Testis (tissue), 2 donors: ENCODE data around the gene IFNL4.

Experiments
- POLR2A ChIP-seq: fragments of 450-650 bp; IDR thresholded peaks from one replicate; pipeline ENCODE4 v1.6.1; 2017; ENCODE audit warnings: antibody characterized with exemption, mild to moderate bottlenecking, moderate library complexity
- TF ChIP-seq, protein P1 (sequence below), 3 experiments: fragments of 450-650 bp in 2 of 3; fragments of 200-600 bp in 1 of 3; sonication (generic) in 1 of 3; IDR thresholded peaks; one replicate each; pipeline ENCODE4 v1.5.1; 2016 to 2019; ENCODE audit warnings: antibody characterized with exemption in 3 of 3, mild to moderate bottlenecking in 2 of 3, moderate library complexity in 1 of 3

DNA sequence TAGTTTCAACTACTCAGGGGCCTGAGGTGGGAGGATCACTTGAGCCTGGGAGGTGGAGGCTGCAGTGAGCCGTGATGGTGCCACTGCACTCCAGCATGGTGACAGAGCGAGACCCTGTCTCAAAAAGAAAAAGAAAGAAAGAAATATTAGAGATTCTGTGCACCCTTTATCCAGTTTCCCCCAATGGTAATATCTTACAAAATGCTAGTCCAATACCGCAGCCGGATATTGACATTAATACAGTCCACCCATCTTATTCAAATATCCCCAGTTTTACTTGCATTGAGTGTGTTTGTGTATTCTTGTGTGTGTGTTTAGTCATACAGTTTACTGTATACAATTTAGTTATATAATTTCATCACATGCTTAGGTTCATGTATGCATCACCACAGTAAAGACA, 8.6 kb upstream of the IFNL4 start:
- TF ChIP-seq, protein P1, sequence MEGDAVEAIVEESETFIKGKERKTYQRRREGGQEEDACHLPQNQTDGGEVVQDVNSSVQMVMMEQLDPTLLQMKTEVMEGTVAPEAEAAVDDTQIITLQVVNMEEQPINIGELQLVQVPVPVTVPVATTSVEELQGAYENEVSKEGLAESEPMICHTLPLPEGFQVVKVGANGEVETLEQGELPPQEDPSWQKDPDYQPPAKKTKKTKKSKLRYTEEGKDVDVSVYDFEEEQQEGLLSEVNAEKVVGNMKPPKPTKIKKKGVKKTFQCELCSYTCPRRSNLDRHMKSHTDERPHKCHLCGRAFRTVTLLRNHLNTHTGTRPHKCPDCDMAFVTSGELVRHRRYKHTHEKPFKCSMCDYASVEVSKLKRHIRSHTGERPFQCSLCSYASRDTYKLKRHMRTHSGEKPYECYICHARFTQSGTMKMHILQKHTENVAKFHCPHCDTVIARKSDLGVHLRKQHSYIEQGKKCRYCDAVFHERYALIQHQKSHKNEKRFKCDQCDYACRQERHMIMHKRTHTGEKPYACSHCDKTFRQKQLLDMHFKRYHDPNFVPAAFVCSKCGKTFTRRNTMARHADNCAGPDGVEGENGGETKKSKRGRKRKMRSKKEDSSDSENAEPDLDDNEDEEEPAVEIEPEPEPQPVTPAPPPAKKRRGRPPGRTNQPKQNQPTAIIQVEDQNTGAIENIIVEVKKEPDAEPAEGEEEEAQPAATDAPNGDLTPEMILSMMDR (IDR thresholded peaks at IDR 0.05): no peak
- no peak for TF ChIP-seq POLR2A
